ENCODE data around the gene ATP2B2.

- no peak for TF ChIP-seq CTCF (IDR thresholded peaks at IDR 0.05)
- TF ChIP-seq EZH2 (IDR thresholded peaks at IDR 0.05), result no peak
Observed at GRCh38 chr3:10284496-10284895, 220.9 kb downstream of the ATP2B2 start.
